Thyroid gland (tissue), 4 donors: ENCODE measurements around the gene HOXD10. TPM values are rescaled to one million over a fixed set of nuclear protein-coding genes. Genes with fewer than 3 reads are reported as not detected.

Source experiments
- DNase-seq, 2 donors: peaks; one replicate each; pipeline ENCODE4 v3.0.0-alpha.2; 2019
- H3K27ac ChIP-seq, 3 donors: fragments of 200-600 bp; sonication (generic); 1 replicate in 2 of 3; 2 replicates in 1 of 3; pipeline ENCODE4 v1.5.1; 2016 to 2019; ENCODE audit warnings: mild to moderate bottlenecking in 1 of 3, moderate library complexity in 1 of 3
- H3K27me3 ChIP-seq: fragments of 200-600 bp; sonication (generic); one replicate; pipeline ENCODE4 v1.5.1; 2019
- H3K36me3 ChIP-seq, 2 donors: fragments of 200-600 bp; sonication (generic); one replicate each; pipeline ENCODE4 v1.5.1; 2016 to 2019
- H3K4me1 ChIP-seq, 2 donors: fragments of 200-600 bp; sonication (generic); one replicate each; pipeline ENCODE4 v1.5.1; 2017 to 2019
- H3K4me3 ChIP-seq, 3 donors: fragments of 200-600 bp; sonication (generic); replicated peaks in 1 of 3; 1 replicate in 2 of 3; 2 replicates in 1 of 3; pipeline ENCODE4 v1.5.1; 2016; ENCODE audit warnings: mild to moderate bottlenecking in 1 of 3
- H3K9me3 ChIP-seq: fragments of 200-600 bp; sonication (generic); one replicate; pipeline ENCODE4 v1.5.1; 2017
- CTCF ChIP-seq, 6 experiments: fragments of 200-600 bp in 3 of 6; fragments of 450-650 bp in 3 of 6; sonication (generic) in 3 of 6; IDR thresholded peaks; one replicate each; pipeline ENCODE4 v1.5.1; 2016 to 2019; ENCODE audit warnings: antibody characterized with exemption in 6 of 6, mild to moderate bottlenecking in 2 of 6, inconsistent platforms in 1 of 6, moderate library complexity in 1 of 6
- POLR2A ChIP-seq, 2 donors: fragments of 450-650 bp; IDR thresholded peaks; one replicate each; pipeline ENCODE4 v1.6.1; 2017; ENCODE audit warnings: antibody characterized with exemption in 2 of 2, mild to moderate bottlenecking in 2 of 2, moderate library complexity in 1 of 2
- WGBS, 2 donors: methylation state at CpG; one replicate each; pipeline ENCODE4 v1.1.5; 2017; 5-methylcytosine and 5-hydroxymethylcytosine counted together
- intact Hi-C: fragments of 100-400 bp; cut with DNase I; formaldehyde crosslinking; loops from one replicate; pipeline ENCODE4 v1.15.1; 2023
- total RNA-seq, 4 donors: library from RNA; depleted of rRNA; stranded (reverse); fragments of >200 nt; gene quantifications; one replicate each; pipeline ENCODE4 v1.2.3, GENCODE V29; 2016

HOXD10 gene
- total RNA-seq, 4 donors from 2014 or later: 0.33 to 0.54 TPM; not detected in 2

GRCh38 chr2:176112375-176113302, 3.9 kb upstream of the HOXD10 start:
- Histone ChIP-seq H3K27me3 (peaks cover 71% of the 10 kb centered on the region), H3K27ac (no peak overlapping the region), H3K4me1 (peaks cover 0 to 15% of the 10 kb centered on the region in 2 donors), H3K36me3 (no peaks in the 10 kb centered on the region), H3K9me3 (no peaks in the 10 kb centered on the region), H3K4me3 (no peak overlapping the region)
- WGBS, 2 donors: 7 to 9% methylated on average over 19 to 31 of the region's 40 CpGs
- no peak for DNase-seq
- intact Hi-C loops: no loop called here
- no peak for TF ChIP-seq CTCF (IDR thresholded peaks at IDR 0.05)
- no peak for TF ChIP-seq POLR2A (IDR thresholded peaks at IDR 0.05)

- Histone ChIP-seq H3K27ac (no peak overlapping the region), H3K36me3 (no peaks in the 10 kb centered on the region), H3K4me1 (no peaks in the 10 kb centered on the region), H3K4me3 (no peak overlapping the region), H3K27me3 (peaks cover 68% of the 10 kb centered on the region), H3K9me3 (no peaks in the 10 kb centered on the region)
- intact Hi-C loops: no loop called here
- TF ChIP-seq POLR2A (IDR thresholded peaks at IDR 0.05) (no peak), CTCF (IDR thresholded peaks at IDR 0.05) (no peak)
- DNase-seq: no peak
- 17% methylated on average over 26 of the region's 26 CpGs for WGBS, 2 donors
Measured at GRCh38 chr2:176114120-176114929, 2.3 kb upstream of the HOXD10 start.

DNA sequence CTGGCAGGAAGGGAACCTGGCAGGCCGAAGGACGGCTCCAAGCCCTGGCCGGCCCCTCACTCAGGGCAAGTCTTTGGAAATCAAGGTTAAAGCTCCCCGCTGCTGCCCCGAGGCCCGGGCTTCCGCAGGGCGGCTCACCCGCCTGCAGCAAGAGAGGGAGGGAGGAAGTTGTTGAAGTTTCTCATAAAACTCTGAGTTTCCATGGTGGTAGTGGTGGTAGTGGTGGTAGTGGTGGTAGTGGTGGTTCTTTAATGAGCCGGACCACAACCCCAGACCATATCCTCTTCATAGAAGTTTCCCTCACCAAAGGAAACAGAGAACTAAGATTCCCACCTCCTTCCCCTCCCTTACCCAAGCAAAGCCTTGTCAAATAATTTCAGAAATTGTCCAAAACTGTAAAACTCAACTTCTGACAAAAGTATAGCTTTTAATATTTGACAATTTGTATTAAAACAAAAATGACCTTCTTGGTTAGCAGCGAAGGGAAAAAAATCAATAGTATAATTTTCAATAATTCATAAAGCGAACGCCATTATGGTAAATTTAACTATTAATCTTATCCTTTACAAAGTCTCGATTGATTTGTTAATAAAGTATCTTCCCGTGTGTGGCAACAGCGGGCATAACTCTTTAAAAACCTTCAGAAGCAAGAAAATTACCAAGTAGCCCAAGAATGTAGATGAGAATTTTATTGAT, 1.5 kb upstream of the HOXD10 start:
- Histone ChIP-seq H3K4me3 (no peak overlapping the region), H3K27me3 (peaks cover 67% of the 10 kb centered on the region), H3K27ac (no peak overlapping the region), H3K4me1 (no peaks in the 10 kb centered on the region), H3K36me3 (no peaks in the 10 kb centered on the region), H3K9me3 (no peaks in the 10 kb centered on the region)
- TF ChIP-seq POLR2A (IDR thresholded peaks at IDR 0.05) (no peak), CTCF (IDR thresholded peaks at IDR 0.05) (no peak)
- 19 to 23% methylated on average over 16 of the region's 16 CpGs for WGBS, 2 donors
- intact Hi-C loops: no loop called here
- no peak for DNase-seq

GRCh38 chr2:176117162-176117822, 714 bp downstream of the HOXD10 start:
- Histone ChIP-seq H3K27ac (no peak overlapping the region), H3K36me3 (no peaks in the 10 kb centered on the region), H3K9me3 (no peaks in the 10 kb centered on the region), H3K27me3 (peaks cover 68% of the 10 kb centered on the region), H3K4me3 (no peak overlapping the region), H3K4me1 (peaks cover 0 to 3% of the 10 kb centered on the region in 2 donors)
- DNase-seq: no peak
- WGBS, 2 donors: 18 to 22% methylated on average over 15 to 32 of the region's 40 CpGs
- no peak for TF ChIP-seq CTCF (IDR thresholded peaks at IDR 0.05)
- TF ChIP-seq POLR2A (IDR thresholded peaks at IDR 0.05): no peak
- intact Hi-C loops: no loop called here
